Measurements from ENCODE around the gene SULT2B1.
"Not testable (repeated sequence)": the region's sequence is repeated elsewhere in the genome, so short reads cannot be mapped to it uniquely, and the experiment has no call there.

Gene SULT2B1

GRCh38 chr19:48624791-48625723 lies 73.1 kb downstream of the SULT2B1 start:
- no peak for DNase-seq

- DNase-seq = no peak
These were observed 73.9 kb downstream of the SULT2B1 start for GRCh38 chr19:48625891-48626327.

GRCh38 chr19:48627201-48627864 lies 75.4 kb downstream of the SULT2B1 start:
- no peak for DNase-seq

GRCh38 chr19:48627865-48628314 lies 75.9 kb downstream of the SULT2B1 start:
- no peak for DNase-seq

- no peak for DNase-seq
These were observed 76.7 kb downstream of the SULT2B1 start for GRCh38 chr19:48628486-48629296.

GRCh38 chr19:48629297-48629598 lies 77.3 kb downstream of the SULT2B1 start:
- DNase-seq = no peak

GRCh38 chr19:48629599-48630295 lies 77.8 kb downstream of the SULT2B1 start:
- DNase-seq = no peak

GRCh38 chr19:48630296-48631063 lies 78.5 kb downstream of the SULT2B1 start:
- no peak for DNase-seq

- no peak for DNase-seq
These were observed 79.3 kb downstream of the SULT2B1 start for GRCh38 chr19:48631225-48631624.

- not testable (repeated sequence) for DNase-seq
These were observed 80.3 kb downstream of the SULT2B1 start for GRCh38 chr19:48632286-48632685.

GRCh38 chr19:48632692-48633147 lies 80.7 kb downstream of the SULT2B1 start:
- DNase-seq = no peak

GRCh38 chr19:48633148-48634035 lies 81.4 kb downstream of the SULT2B1 start:
- DNase-seq = no peak

GRCh38 chr19:48634036-48634342 lies 82.0 kb downstream of the SULT2B1 start:
- DNase-seq = no peak

- DNase-seq = peak; percentile 97
These were observed 82.7 kb downstream of the SULT2B1 start for GRCh38 chr19:48634424-48635262.

- peak; percentile 33 for DNase-seq
These were observed 83.4 kb downstream of the SULT2B1 start for GRCh38 chr19:48635263-48635965.

GRCh38 chr19:48635966-48636858 lies 84.2 kb downstream of the SULT2B1 start:
- DNase-seq = peak; percentile 36

GRCh38 chr19:48636859-48637448 lies 85.0 kb downstream of the SULT2B1 start, which contains the start of gene DBP:
DBP (minus strand) TSS chr19:48637379; CDS start chr19:48636994, 385 bp downstream.
- DNase-seq = peak; percentile 66

Data from NCI-H1694 treated with DMSO at 0.1 percent for 48 hours (cell line).